Keratinocyte (primary cell): ENCODE data around the gene PARP9. TPM values are rescaled to one million over a fixed set of nuclear protein-coding genes. Genes with fewer than 3 reads are reported as not detected.

Source experiments
- DNase-seq: peaks from one replicate; pipeline ENCODE4 v3.0.0-alpha.2; 2011; ENCODE audit warnings: low read depth, missing footprints, low spot score
- FAIRE-seq: peaks from 2 replicates; lab custom pipeline; 2011; peaks lifted over from hg19 to GRCh38; lab: Jason Lieb, UNC
- H2AFZ ChIP-seq: 2 replicates; pipeline ENCODE4 v1.6.0; 2012; ENCODE audit warnings: low read length, control low read depth, inconsistent platforms; ENCODE audit not compliant: control insufficient read depth
- H3K27ac ChIP-seq: 2 replicates; pipeline ENCODE4 v1.5.1; 2011; ENCODE audit warnings: low read length; ENCODE audit not compliant: control insufficient read depth, insufficient read depth
- H3K27me3 ChIP-seq: 3 replicates; pipeline ENCODE4 v1.6.0; 2011; ENCODE audit warnings: low read length; ENCODE audit not compliant: control insufficient read depth, insufficient read depth; ENCODE audit errors: extremely low read depth
- H3K36me3 ChIP-seq, 2 experiments: 2 replicates in 1 of 2; 3 replicates in 1 of 2; pipeline ENCODE4 v1.5.1; 2011; ENCODE audit warnings: low read length in 2 of 2, mild to moderate bottlenecking in 1 of 2; ENCODE audit not compliant: control insufficient read depth in 2 of 2, insufficient read depth in 2 of 2; ENCODE audit errors: extremely low read depth in 1 of 2
- H3K4me1 ChIP-seq: 3 replicates; pipeline ENCODE4 v1.5.1; 2011; ENCODE audit warnings: low read length; ENCODE audit not compliant: control insufficient read depth, insufficient read depth; ENCODE audit errors: extremely low read depth
- H3K4me2 ChIP-seq: 3 replicates; pipeline ENCODE4 v1.6.0; 2011; ENCODE audit warnings: low read depth, low read length; ENCODE audit not compliant: control insufficient read depth, insufficient read depth; ENCODE audit errors: extremely low read depth
- H3K4me3 ChIP-seq, 3 experiments: fragments of 200-600 bp in 1 of 3; sonication (generic) in 1 of 3; 2 replicates in 2 of 3; 3 replicates in 1 of 3; pipeline ENCODE4 v1.5.1; 2011 to 2016; ENCODE audit warnings: low read length in 3 of 3, mild to moderate bottlenecking in 3 of 3, control low read depth in 2 of 3, inconsistent platforms in 1 of 3, low read depth in 1 of 3, mixed read lengths in 1 of 3, mixed run types in 1 of 3, moderate library complexity in 1 of 3; ENCODE audit not compliant: control insufficient read depth in 2 of 3, insufficient read depth in 2 of 3; ENCODE audit errors: extremely low read depth in 1 of 3
- H3K79me2 ChIP-seq: 2 replicates; pipeline ENCODE4 v1.6.0; 2012; ENCODE audit warnings: low read length; ENCODE audit not compliant: control insufficient read depth, insufficient read depth
- H3K9ac ChIP-seq: 3 replicates; pipeline ENCODE4 v1.6.0; 2011; ENCODE audit warnings: low read length; ENCODE audit not compliant: control insufficient read depth, insufficient read depth; ENCODE audit errors: extremely low read depth
- H3K9me1 ChIP-seq: 3 replicates; pipeline ENCODE4 v1.6.0; 2011; ENCODE audit warnings: low read length; ENCODE audit not compliant: control insufficient read depth, insufficient read depth; ENCODE audit errors: extremely low read depth
- H3K9me3 ChIP-seq: 2 replicates; pipeline ENCODE4 v1.5.1; 2012; ENCODE audit warnings: low read depth, low read length; ENCODE audit not compliant: control insufficient read depth
- H4K20me1 ChIP-seq: 3 replicates; pipeline ENCODE4 v1.6.0; 2011; ENCODE audit warnings: low read length; ENCODE audit not compliant: control insufficient read depth, insufficient read depth; ENCODE audit errors: extremely low read depth
- CTCF ChIP-seq, 3 experiments: IDR thresholded peaks in 1 of 3; conservative IDR thresholded peaks in 1 of 3; optimal IDR thresholded peaks in 1 of 3; 2 replicates in 2 of 3; 3 replicates in 1 of 3; pipeline versions ENCODE3 to v1.5.1; 2011; ENCODE audit warnings: low read length in 3 of 3, mild to moderate bottlenecking in 3 of 3, moderate library complexity in 2 of 3, control low read depth in 1 of 3, inconsistent platforms in 1 of 3; ENCODE audit not compliant: insufficient read depth in 2 of 3; ENCODE audit errors: extremely low read depth in 1 of 3
- EZH2 ChIP-seq: IDR thresholded peaks from one replicate; pipeline ENCODE4 v1.6.1; 2012; ENCODE audit warnings: inconsistent platforms, mild to moderate bottlenecking, low read length, moderate library complexity
- dilution Hi-C: fragments of 300-500 bp; cut with MboI; formaldehyde crosslinking; loops from one replicate; pipeline ENCODE4 v1.7.0; 2020; ENCODE audit warnings: low sequenced_read_pairs; ENCODE audit not compliant: extremely low pct_ligation_motif_present
- polyA plus RNA-seq, 5 experiments: library from polyadenylated mRNA; depleted of rRNA in 3 of 5; stranded (reverse) in 3 of 5; stranded (forward) in 1 of 5; unstranded in 1 of 5; fragments of >200 nt; gene quantifications; 1 replicate in 1 of 5; 2 replicates in 3 of 5; 3 replicates in 1 of 5; pipeline versions ENCODE4 v1.2.1 to v1.2.3, GENCODE V29; 2011 to 2012; ENCODE audit warnings: missing spikeins in 2 of 5, low read depth in 1 of 5, low replicate concordance in 1 of 5

PARP9 gene
- polyA plus RNA-seq, 1 donor (not counting 4 experiments of a cell fraction or from before 2014, with no cell fraction given): 70.1 TPM

- no peak for TF ChIP-seq EZH2
- TF ChIP-seq CTCF (optimal IDR thresholded peaks at IDR 0.05 in 1 of 3, IDR thresholded peaks at IDR 0.05 in 1 of 3, conservative IDR thresholded peaks at IDR 0.05 in 1 of 3; ENCODE audit: extremely low read depth in 1 of 3, insufficient read depth in 2 of 3, low read length in 3 of 3): no peak
- FAIRE-seq: no peak
- no peak overlapping the region for H3K4me2 ChIP-seq
- H3K9me3 ChIP-seq: peaks cover 2% of the 10 kb centered on the region
- dilution Hi-C loops: no loop called here
- no peaks in the 10 kb centered on the region for H3K36me3 ChIP-seq
- no peak overlapping the region for H2AFZ ChIP-seq
- H3K27ac ChIP-seq: no peak overlapping the region
- H3K9ac ChIP-seq: no peak overlapping the region
- no peak overlapping the region for H3K4me3 ChIP-seq
- H3K4me1 ChIP-seq: no peaks in the 10 kb centered on the region
- H3K9me1 ChIP-seq: no peaks in the 10 kb centered on the region
- H3K79me2 ChIP-seq: no peaks in the 10 kb centered on the region
- no peaks in the 10 kb centered on the region for H3K27me3 ChIP-seq
- H4K20me1 ChIP-seq: no peaks in the 10 kb centered on the region
- no peak for DNase-seq
Measured at GRCh38 chr3:122586098-122586497, 22.0 kb upstream of the PARP9 start.

GRCh38 chr3:122582390-122582789 is 18.3 kb upstream of the PARP9 start:
- H3K4me1 ChIP-seq: no peaks in the 10 kb centered on the region
- H3K9me1 ChIP-seq: no peaks in the 10 kb centered on the region
- H3K4me2 ChIP-seq: no peak overlapping the region
- H3K9me3 ChIP-seq: peaks cover 2% of the 10 kb centered on the region
- H3K79me2 ChIP-seq: no peaks in the 10 kb centered on the region
- H4K20me1 ChIP-seq: no peaks in the 10 kb centered on the region
- no peak for TF ChIP-seq CTCF (optimal IDR thresholded peaks at IDR 0.05 in 1 of 3, IDR thresholded peaks at IDR 0.05 in 1 of 3, conservative IDR thresholded peaks at IDR 0.05 in 1 of 3; ENCODE audit: extremely low read depth in 1 of 3, insufficient read depth in 2 of 3, low read length in 3 of 3)
- no peak for TF ChIP-seq EZH2
- dilution Hi-C loops: no loop called here
- H3K27me3 ChIP-seq: no peaks in the 10 kb centered on the region
- H3K4me3 ChIP-seq: no peak overlapping the region
- FAIRE-seq: no peak
- H3K27ac ChIP-seq: no peak overlapping the region
- no peak overlapping the region for H2AFZ ChIP-seq
- no peaks in the 10 kb centered on the region for H3K36me3 ChIP-seq
- H3K9ac ChIP-seq: no peak overlapping the region
- no peak for DNase-seq
